Tibial nerve (tissue), 4 donors: ENCODE results near the gene TBC1D8. TPM values are rescaled to one million over a fixed set of nuclear protein-coding genes. Genes with fewer than 3 reads are reported as not detected.

ENCODE experiments used
- DNase-seq, 2 donors: peaks; one replicate each; pipeline ENCODE4 v3.0.0-alpha.2; 2019; ENCODE audit warnings: low spot score in 2 of 2
- H3K27ac ChIP-seq, 4 donors: fragments of 200-600 bp; sonication (generic) in 3 of 4; one replicate each; pipeline ENCODE4 v1.5.1; 2017 to 2019; ENCODE audit warnings: mild to moderate bottlenecking in 1 of 4
- H3K27me3 ChIP-seq, 2 donors: fragments of 200-600 bp; sonication (generic) in 1 of 2; one replicate each; pipeline versions ENCODE4 v1.5.1 to v1.6.0; 2017 to 2019
- H3K36me3 ChIP-seq, 3 donors: fragments of 200-600 bp; sonication (generic); one replicate each; pipeline ENCODE4 v1.5.1; 2018 to 2019
- H3K4me1 ChIP-seq, 4 donors: fragments of 200-600 bp; sonication (generic) in 3 of 4; one replicate each; pipeline ENCODE4 v1.5.1; 2017 to 2019
- H3K4me3 ChIP-seq, 4 donors: fragments of 200-600 bp; sonication (generic) in 3 of 4; one replicate each; pipeline ENCODE4 v1.5.1; 2017 to 2019; ENCODE audit warnings: mild to moderate bottlenecking in 1 of 4, moderate library complexity in 1 of 4
- H3K9me3 ChIP-seq, 4 donors: fragments of 200-600 bp; sonication (generic) in 3 of 4; one replicate each; pipeline ENCODE4 v1.5.1; 2017 to 2019
- CTCF ChIP-seq, 5 experiments: fragments of 200-600 bp in 3 of 5; fragments of 450-650 bp in 2 of 5; sonication (generic) in 3 of 5; IDR thresholded peaks; one replicate each; pipeline ENCODE4 v1.5.1; 2016 to 2019; ENCODE audit warnings: antibody characterized with exemption in 5 of 5, mild to moderate bottlenecking in 3 of 5, moderate library complexity in 2 of 5
- EP300 ChIP-seq, 2 donors: sonication (generic); formaldehyde crosslinking; IDR thresholded peaks; one replicate each; pipeline ENCODE4 v1.6.1; 2017; ENCODE audit warnings: antibody characterized with exemption in 2 of 2, mild to moderate bottlenecking in 1 of 2
- POLR2A ChIP-seq, 2 donors: fragments of 450-650 bp; IDR thresholded peaks; one replicate each; pipeline ENCODE4 v1.6.1; 2017; ENCODE audit warnings: antibody characterized with exemption in 2 of 2, mild to moderate bottlenecking in 2 of 2, moderate library complexity in 2 of 2
- WGBS, 2 donors: methylation state at CpG; one replicate each; pipeline ENCODE4 v1.1.5; 2018; 5-methylcytosine and 5-hydroxymethylcytosine counted together
- total RNA-seq, 4 donors: library from RNA; depleted of rRNA; stranded (reverse); fragments of >200 nt; gene quantifications; one replicate each; pipeline ENCODE4 v1.1.0, GENCODE V29; 2016

TBC1D8 gene
- total RNA-seq, 4 donors from 2014 or later = 42.4 to 87.9 (median 47.3) TPM

DNA sequence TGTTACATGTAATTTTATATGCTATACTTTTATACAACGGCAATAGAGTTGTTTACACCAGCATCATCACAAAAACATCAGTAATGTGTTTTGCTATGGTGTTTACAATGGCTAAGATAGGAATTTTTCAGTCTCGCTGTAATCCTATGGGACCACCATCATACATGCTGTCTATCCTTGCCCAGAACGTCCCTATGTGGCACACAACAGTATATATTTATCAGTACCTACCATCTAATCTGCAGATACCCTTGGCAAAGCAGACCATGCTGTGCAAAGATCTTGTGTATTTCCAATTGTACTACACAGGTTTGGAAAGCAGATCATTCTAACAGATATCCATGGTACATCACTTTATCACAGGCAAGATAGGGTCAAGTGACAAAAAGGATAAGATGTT, 133.8 kb downstream of the TBC1D8 start:
- WGBS, 2 donors = 71 to 79% methylated on average over 3 of the region's 3 CpGs
- TF ChIP-seq POLR2A (IDR thresholded peaks at IDR 0.05) = no peak
- TF ChIP-seq CTCF (IDR thresholded peaks at IDR 0.05) = no peak
- no peak for TF ChIP-seq EP300 (IDR thresholded peaks at IDR 0.05)
- Histone ChIP-seq H3K4me1 (peaks cover 0 to 3% (median 0%) of the 10 kb centered on the region in 4 donors), H3K36me3 (peaks cover 0 to 49% (median 4%) of the 10 kb centered on the region in 3 donors), H3K27ac (no peak overlapping the region), H3K9me3 (no peaks in the 10 kb centered on the region), H3K27me3 (no peaks in the 10 kb centered on the region), H3K4me3 (no peak overlapping the region)
- no peak for DNase-seq

DNA sequence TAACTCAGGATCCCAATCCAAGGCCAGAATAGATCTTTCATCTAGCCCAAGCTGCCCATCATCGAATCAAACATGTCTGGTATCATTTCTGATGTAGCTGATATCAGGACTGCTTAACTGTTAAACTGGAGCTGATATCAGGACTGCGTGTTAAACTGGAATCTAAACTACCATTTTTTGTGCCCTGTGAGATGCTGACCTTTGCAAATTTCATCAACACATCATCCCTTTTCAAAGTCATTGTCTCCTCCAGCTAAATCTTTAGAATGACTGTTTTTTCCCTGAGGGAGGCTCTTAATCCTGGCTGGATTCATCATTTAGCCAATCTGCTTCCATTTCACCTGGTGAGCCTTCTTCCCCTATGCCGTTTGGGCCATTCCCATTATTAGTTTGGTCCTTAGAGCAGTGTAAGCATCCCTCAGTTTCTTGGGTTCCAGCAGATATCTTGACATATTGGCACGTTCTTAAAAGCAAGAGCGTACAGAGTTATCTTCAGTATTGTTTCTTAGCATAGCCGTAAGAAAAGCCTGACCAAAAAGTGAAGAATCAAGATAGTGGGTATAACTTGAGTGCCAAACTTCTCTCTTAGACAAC, 136.8 kb downstream of the TBC1D8 start:
- H3K4me3 ChIP-seq = no peak overlapping the region
- H3K4me1 ChIP-seq = peaks cover 0 to 3% (median 0%) of the 10 kb centered on the region in 4 donors
- peaks cover 0 to 44% (median 0%) of the 10 kb centered on the region in 3 donors for H3K36me3 ChIP-seq
- no peaks in the 10 kb centered on the region for H3K9me3 ChIP-seq
- no peaks in the 10 kb centered on the region for H3K27me3 ChIP-seq
- DNase-seq = no peak
- 91 to 94% methylated on average over 6 of the region's 6 CpGs for WGBS, 2 donors
- no peak for TF ChIP-seq CTCF (IDR thresholded peaks at IDR 0.05)
- TF ChIP-seq POLR2A (IDR thresholded peaks at IDR 0.05) = no peak
- no peak for TF ChIP-seq EP300 (IDR thresholded peaks at IDR 0.05)
- H3K27ac ChIP-seq = no peak overlapping the region

GRCh38 chr2:101012706-101013181, 138.4 kb downstream of the TBC1D8 start:
- H3K27ac ChIP-seq = no peak overlapping the region
- TF ChIP-seq POLR2A (IDR thresholded peaks at IDR 0.05) (no peak), EP300 (IDR thresholded peaks at IDR 0.05) (peak in 1 of 2 donors; percentile 11), CTCF (IDR thresholded peaks at IDR 0.05) (peak; percentile 68 to 85 (median 82))
- DNase-seq = peak in 1 of 2 donors; percentile 72

GRCh38 chr2:101012054-101012705, 139.0 kb downstream of the TBC1D8 start:
- no peaks in the 10 kb centered on the region for H3K27me3 ChIP-seq
- no peak for DNase-seq
- peaks cover 0 to 57% (median 4%) of the 10 kb centered on the region in 3 donors for H3K36me3 ChIP-seq
- WGBS, 2 donors = 63 to 65% methylated on average over 8 of the region's 8 CpGs
- H3K4me3 ChIP-seq = no peak overlapping the region
- H3K27ac ChIP-seq = no peak overlapping the region
- peaks cover 0 to 3% (median 0%) of the 10 kb centered on the region in 4 donors for H3K4me1 ChIP-seq
- H3K9me3 ChIP-seq = no peaks in the 10 kb centered on the region
- TF ChIP-seq CTCF (IDR thresholded peaks at IDR 0.05) = no peak
- no peak for TF ChIP-seq EP300 (IDR thresholded peaks at IDR 0.05)
- TF ChIP-seq POLR2A (IDR thresholded peaks at IDR 0.05) = no peak

More at GRCh38 chr2:101012706-101013181, 138.4 kb downstream of the TBC1D8 start:
- Histone ChIP-seq H3K4me1 (peaks cover 0 to 3% (median 0%) of the 10 kb centered on the region in 4 donors), H3K9me3 (no peaks in the 10 kb centered on the region), H3K4me3 (no peak overlapping the region), H3K27me3 (no peaks in the 10 kb centered on the region), H3K36me3 (peaks cover 0 to 52% (median 0%) of the 10 kb centered on the region in 3 donors)
- 41 to 42% methylated on average over 5 of the region's 5 CpGs for WGBS, 2 donors

GRCh38 chr2:101011152-101011551, 140.0 kb downstream of the TBC1D8 start:
- Histone ChIP-seq H3K36me3 (peaks cover 0 to 68% (median 11%) of the 10 kb centered on the region in 3 donors), H3K9me3 (no peaks in the 10 kb centered on the region), H3K27ac (no peak overlapping the region), H3K4me3 (no peak overlapping the region), H3K27me3 (no peaks in the 10 kb centered on the region), H3K4me1 (peaks cover 0 to 6% (median 0%) of the 10 kb centered on the region in 4 donors)
- TF ChIP-seq EP300 (IDR thresholded peaks at IDR 0.05) = no peak
- no peak for TF ChIP-seq CTCF (IDR thresholded peaks at IDR 0.05)
- no peak for DNase-seq
- 82 to 85% methylated on average over 10 of the region's 10 CpGs for WGBS, 2 donors
